Stimulated activated CD8-positive, alpha-beta memory T cell treated with anti-CD3 and anti-CD28 coated beads, Interleukin-4, amount 100 ng/mL, for 24 hours (primary cell): ENCODE measurements around the gene PPM1M.

Source experiments
- DNase-seq: peaks from one replicate; pipeline ENCODE4 v3.0.0-alpha.2; 2020; ENCODE audit warnings: low read depth

PPM1M gene, protein sequence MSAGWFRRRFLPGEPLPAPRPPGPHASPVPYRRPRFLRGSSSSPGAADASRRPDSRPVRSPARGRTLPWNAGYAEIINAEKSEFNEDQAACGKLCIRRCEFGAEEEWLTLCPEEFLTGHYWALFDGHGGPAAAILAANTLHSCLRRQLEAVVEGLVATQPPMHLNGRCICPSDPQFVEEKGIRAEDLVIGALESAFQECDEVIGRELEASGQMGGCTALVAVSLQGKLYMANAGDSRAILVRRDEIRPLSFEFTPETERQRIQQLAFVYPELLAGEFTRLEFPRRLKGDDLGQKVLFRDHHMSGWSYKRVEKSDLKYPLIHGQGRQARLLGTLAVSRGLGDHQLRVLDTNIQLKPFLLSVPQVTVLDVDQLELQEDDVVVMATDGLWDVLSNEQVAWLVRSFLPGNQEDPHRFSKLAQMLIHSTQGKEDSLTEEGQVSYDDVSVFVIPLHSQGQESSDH

GRCh38 chr3:52245322-52246263, at the start of gene PPM1M:
Gene PPM1M, plus strand, starts transcription at chr3:52245759. Its CDS starts 66 bp downstream, at chr3:52245825.
- no peak for DNase-seq

- no peak for DNase-seq
Observed at GRCh38 chr3:52195823-52196331, 49.7 kb upstream of the PPM1M start.

DNA sequence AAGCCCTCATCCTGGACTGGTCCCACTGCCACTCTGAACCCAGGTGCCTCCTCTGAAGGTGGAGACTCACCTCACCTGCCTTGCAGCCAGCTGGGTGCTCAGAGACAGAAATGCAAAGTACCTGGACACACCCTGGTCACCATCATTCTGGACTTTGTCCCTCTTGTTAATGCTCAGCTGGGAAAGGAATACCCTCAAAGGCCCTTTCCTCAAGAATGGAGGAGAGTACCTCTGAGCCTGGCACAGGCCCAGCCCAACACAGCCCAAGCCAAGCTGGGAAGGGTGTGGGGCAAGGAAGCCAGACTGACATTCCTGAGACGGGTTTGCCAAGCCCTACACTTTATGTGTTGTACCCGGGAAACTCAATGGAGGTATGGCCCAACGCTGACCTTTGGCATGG, 48.6 kb upstream of the PPM1M start:
- DNase-seq, result no peak

GRCh38 chr3:52197499-52197841, 48.1 kb upstream of the PPM1M start:
- DNase-seq, result no peak

GRCh38 chr3:52197842-52198625, 47.5 kb upstream of the PPM1M start, which contains the start of gene ALAS1:
Gene ALAS1, plus strand, starts transcription at chr3:52198160. Its CDS starts 1,082 bp downstream, at chr3:52199242.
- peak; percentile 91 for DNase-seq

DNA sequence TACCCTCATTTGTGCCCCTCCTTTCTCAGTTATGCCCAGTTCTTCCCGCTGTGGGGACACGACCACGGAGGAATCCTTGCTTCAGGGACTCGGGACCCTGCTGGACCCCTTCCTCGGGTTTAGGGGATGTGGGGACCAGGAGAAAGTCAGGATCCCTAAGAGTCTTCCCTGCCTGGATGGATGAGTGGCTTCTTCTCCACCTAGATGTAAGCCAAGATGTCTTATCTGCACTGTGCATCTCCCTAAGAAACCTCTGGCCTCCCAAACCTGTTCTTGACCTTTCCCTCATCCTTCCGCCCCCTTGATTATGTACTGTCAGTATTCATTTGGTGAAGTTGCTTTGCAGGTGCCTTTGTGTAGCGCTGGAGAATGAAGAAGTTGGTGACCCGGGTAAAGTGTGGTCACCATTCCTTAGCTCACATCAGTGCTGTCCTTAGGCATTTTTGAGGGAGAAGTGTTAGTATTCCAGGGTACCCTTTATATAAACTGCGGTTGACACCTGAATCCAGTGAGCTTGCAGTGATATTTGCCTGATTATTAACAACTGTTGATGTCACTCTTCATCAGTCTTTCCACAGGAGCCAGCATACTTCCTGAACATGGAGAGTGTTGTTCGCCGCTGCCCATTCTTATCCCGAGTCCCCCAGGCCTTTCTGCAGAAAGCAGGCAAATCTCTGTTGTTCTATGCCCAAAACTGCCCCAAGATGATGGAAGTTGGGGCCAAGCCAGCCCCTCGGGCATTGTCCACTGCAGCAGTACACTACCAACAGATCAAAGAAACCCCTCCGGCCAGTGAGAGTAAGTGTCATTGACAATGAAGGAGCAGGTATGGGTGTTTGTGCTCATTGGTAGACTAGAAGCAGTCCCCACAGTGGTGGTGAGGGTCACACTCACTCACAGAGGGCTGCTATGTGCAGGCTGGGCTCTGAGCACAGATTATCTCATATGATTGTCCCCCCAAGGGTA, 46.6 kb upstream of the PPM1M start:
- no peak for DNase-seq

DNA sequence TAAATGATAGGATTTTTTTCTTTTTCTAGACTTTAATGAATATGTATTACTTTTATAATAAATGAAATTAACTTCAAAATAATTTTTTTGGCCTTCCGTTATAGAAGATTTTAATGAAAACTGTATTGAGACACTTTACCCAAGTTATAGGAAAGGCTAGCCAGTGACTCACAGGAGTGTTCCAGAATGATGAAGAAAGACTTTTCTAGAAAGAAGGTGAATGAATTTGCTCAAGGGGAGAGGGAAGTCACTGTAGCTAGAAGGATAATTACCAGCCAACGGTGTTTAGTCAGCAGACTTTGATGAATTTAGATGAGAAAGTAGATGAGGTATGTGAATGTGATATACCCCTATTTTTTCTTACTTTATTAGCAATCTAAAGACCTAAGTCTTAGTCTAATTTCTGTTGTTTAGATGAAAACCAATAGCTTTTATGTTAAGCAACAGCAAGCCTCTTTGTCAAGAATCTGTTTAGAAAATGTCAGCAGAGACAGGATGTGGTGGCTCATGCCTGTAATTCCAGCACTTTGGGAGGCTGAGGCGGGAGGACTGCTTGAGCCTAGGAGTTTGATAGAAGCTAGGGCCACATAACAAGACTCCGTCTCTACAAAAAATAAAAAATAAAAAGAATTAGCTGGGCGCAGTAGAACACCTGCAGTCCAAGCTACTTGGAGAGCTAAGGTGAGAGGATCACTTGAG, 44.4 kb upstream of the PPM1M start:
- DNase-seq, result no peak

DNA sequence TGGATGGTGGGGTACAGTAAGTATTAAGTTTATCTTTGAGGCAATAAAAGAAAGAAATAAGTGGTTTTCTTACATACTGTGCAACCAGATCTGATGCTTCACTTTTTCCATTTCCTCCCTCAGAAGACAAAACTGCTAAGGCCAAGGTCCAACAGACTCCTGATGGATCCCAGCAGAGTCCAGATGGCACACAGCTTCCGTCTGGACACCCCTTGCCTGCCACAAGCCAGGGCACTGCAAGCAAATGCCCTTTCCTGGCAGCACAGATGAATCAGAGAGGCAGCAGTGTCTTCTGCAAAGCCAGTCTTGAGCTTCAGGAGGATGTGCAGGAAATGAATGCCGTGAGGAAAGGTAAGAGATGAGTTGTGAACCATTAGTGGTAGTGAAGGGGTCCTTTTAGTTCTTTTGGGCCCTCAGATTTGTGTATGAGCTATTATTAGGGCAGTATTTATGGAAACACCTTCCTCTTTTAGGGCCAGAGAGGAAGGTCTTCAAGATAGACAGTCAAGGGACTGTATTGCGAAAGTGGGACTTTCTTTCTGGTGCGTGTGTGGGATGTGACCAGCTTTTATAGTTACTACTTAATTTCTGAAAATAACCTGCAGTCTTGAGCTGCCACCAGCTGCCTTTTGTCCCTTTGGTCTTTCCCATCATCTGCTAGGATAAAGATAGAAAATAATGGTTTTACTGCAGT, 43.0 kb upstream of the PPM1M start:
- no peak for DNase-seq

DNA sequence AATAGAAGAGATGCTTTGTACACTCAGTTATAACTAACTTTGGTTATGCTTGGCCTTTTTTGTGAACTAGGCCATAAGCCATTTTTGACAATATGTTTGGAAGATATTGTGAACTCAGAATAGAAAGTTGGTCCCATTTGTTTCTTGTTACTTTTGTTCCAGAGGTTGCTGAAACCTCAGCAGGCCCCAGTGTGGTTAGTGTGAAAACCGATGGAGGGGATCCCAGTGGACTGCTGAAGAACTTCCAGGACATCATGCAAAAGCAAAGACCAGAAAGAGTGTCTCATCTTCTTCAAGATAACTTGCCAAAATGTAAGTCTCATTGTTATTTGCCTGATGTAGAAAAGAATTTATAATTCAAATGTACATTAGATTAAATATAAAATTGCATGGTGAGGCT, 41.9 kb upstream of the PPM1M start:
- no peak for DNase-seq

GRCh38 chr3:52204337-52205073, 41.1 kb upstream of the PPM1M start:
- no peak for DNase-seq

DNA sequence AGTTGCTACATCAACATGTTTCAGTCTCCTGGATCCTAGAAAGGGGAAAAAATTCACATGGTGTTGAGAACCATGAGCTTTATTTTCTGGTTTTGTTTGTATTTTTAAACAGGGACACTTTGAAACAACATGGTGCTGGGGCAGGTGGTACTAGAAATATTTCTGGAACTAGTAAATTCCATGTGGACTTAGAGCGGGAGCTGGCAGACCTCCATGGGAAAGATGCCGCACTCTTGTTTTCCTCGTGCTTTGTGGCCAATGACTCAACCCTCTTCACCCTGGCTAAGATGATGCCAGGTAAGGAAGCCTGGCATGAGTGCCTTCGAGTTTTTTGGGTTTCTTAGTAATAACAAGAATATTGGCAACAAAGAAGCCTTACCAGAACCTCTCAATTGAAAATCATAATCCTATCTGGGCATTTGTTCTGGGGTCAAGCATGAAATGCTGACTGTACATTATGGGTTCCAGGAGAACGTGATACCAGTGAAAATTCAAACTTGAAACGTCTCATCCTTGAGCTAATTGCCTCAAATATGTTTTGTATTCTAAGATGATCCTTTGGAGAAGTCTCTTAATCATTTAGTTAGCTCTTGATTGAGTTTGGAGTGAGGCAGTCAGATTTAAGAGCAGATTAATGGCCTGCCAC, 39.7 kb upstream of the PPM1M start:
- DNase-seq, result no peak

GRCh38 chr3:52208556-52208955, 37.0 kb upstream of the PPM1M start:
- DNase-seq, result no peak

DNA sequence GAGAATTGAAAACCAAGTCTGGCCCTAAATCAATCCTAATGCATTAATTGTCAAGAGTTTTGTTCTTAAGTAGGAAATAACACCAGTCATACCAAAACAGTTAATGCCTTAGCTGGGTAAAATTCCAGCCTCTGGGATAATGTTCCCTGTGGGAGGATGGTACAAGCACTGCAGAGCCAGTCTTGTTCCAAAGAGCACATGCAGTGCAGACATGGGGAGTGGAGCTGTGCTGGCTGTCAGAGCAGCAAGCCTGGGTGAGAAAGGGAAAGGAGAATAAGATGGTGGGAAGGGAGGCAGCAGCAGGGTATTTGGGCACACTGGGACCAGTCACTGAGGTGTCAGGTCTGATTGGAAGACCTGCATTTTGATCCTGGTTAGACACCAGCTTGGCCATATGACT, 35.5 kb upstream of the PPM1M start:
- DNase-seq, result no peak

GRCh38 chr3:52210550-52211046, 35.0 kb upstream of the PPM1M start:
- no peak for DNase-seq

GRCh38 chr3:52211268-52211891, 34.2 kb upstream of the PPM1M start:
- DNase-seq, result no peak

DNA sequence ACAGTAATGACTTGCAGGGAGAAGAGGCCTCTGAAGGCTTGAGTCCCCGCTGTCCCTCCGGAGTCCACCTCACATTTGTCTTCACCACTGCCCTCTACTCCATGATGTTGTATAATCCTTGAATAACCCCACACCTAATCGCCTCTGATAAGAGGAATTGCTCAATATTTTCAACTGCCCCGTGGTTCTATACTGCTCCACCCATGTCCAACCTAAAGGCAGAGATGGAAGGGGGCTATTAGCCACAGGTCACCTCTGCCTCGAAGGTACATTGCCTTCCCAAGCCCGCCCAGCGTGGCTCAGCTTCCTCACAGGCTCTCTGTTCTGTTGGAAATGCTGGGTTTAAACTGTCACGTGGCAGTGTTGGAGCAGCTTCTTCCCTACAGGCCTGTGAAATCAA, 32.6 kb upstream of the PPM1M start:
- DNase-seq, result no peak

DNA sequence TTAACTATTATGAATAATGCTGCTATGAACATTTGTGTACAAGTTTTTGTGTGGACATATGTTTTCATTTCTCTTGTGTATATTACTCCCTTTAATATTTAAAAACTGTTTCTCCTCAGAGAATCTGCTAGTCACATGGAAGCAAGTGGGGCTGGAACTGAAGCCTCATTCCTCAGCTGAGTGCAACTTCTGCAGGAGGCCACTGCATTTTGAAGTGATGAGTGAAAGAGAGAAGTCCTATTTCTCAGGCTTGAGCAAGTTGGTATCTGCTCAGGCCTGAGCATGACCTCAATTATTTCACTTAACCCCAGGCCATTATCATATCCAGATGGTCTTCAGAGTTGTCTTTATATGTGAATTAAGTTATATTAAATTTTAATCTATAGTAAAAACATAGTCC, 31.7 kb upstream of the PPM1M start:
- DNase-seq, result no peak

GRCh38 chr3:52215351-52215750, 30.2 kb upstream of the PPM1M start:
- DNase-seq, result no peak
